K562 (cell line): ENCODE measurements around the gene LRCOL1.

ENCODE experiments used
- ARHGAP35 ChIP-seq: fragments of 450-650 bp; IDR thresholded peaks from 2 replicates; pipeline ENCODE4 v1.6.1; 2018; ENCODE audit not compliant: partially characterized antibody
- ELF4 ChIP-seq: fragments of 450-650 bp; formaldehyde crosslinking; IDR thresholded peaks from 2 replicates; pipeline ENCODE4 v1.4.0; 2022; ENCODE audit warnings: missing genetic modification characterization
- EZH2 ChIP-seq: IDR thresholded peaks from 2 replicates; pipeline ENCODE4 v1.6.1; 2012; ENCODE audit warnings: low read depth, mild to moderate bottlenecking, inconsistent platforms, low read length, borderline replicate concordance
- FOXP1 ChIP-seq: sonication (generic); formaldehyde crosslinking; IDR thresholded peaks from 2 replicates; pipeline ENCODE4 v1.8.0; 2022; ENCODE audit warnings: mild to moderate bottlenecking, missing genetic modification reagents
- IRF9 ChIP-seq: fragments of 450-650 bp; IDR thresholded peaks from 2 replicates; pipeline ENCODE4 v1.6.1; 2016; ENCODE audit warnings: missing biosample characterization, missing genetic modification characterization
- MAFG ChIP-seq: fragments of 450-650 bp; conservative IDR thresholded peaks from 2 replicates; pipeline ENCODE4 v1.6.1; 2016; ENCODE audit warnings: missing genetic modification characterization, missing compliant biosample characterization
- POLR2AphosphoS5 ChIP-seq: IDR thresholded peaks from 2 replicates; pipeline ENCODE4 v1.6.1; 2011; ENCODE audit warnings: mild to moderate bottlenecking, low read depth, low read length, moderate library complexity; ENCODE audit not compliant: control insufficient read depth, insufficient read depth
- RNF219 ChIP-seq: fragments of 250-450 bp; sonication (Bioruptor Pico); IDR thresholded peaks from 2 replicates; pipeline ENCODE4 v1.5.0; 2022; ENCODE audit warnings: mild to moderate bottlenecking

DNA sequence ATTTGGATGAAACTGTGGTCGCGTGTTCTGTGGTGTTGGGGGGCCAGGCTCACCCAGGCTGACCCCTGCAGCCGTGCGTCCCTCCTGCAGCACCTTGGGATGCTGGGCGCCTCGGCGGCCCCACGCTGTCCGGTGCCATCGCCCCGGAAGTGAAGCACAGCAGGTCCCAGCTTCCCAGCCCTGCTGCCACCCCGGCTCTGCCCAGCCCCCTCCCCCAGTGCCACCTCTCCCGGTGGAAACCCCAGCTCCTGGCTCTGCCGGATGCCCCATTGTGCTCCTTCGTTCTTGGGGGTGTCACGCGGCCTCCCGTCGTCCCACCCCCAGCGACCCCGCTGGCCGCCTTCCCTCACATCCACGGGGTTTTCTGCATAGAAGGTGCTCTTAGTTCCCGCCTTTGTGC is 25.2 kb downstream of the LRCOL1 start:
- no peak for TF ChIP-seq RNF219
- no peak for TF ChIP-seq ARHGAP35
- TF ChIP-seq IRF9 (tag), result no peak
- TF ChIP-seq FOXP1 (CRISPR knock-in tag), result no peak
- no peak for TF ChIP-seq ELF4
- TF ChIP-seq POLR2AphosphoS5, result no peak
- TF ChIP-seq EZH2, result no peak
- TF ChIP-seq MAFG (tag), result no peak
